Activated effector memory CD4-positive, alpha-beta T cell treated with Interleukin-2 at 50 U/mL for 16 hours (primary cell): ENCODE data around the gene IP6K1.

Source experiments
- DNase-seq: peaks from one replicate; pipeline ENCODE4 v3.0.0-alpha.2; 2020

The IP6K1 gene

DNA sequence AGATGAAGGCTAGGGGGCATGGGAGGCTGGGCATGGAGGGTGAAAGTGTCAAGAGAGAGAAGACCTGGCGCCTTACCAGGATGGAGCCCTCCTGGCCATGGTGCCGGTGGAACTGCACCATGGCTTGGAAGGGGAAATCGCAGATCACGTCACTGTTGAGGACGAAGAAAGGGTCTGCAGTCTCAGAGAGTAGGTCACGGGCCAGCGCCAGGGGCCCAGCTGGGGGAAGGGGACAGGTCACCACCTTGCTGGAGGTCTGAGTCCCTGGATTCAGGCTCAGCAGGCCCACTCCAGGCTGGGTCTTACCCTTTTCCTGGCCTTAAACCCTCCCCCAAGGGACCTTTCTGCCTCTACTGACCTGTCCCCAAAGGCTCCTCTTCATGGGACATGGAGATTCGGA is 63.4 kb downstream of the IP6K1 start:
- no peak for DNase-seq

DNA sequence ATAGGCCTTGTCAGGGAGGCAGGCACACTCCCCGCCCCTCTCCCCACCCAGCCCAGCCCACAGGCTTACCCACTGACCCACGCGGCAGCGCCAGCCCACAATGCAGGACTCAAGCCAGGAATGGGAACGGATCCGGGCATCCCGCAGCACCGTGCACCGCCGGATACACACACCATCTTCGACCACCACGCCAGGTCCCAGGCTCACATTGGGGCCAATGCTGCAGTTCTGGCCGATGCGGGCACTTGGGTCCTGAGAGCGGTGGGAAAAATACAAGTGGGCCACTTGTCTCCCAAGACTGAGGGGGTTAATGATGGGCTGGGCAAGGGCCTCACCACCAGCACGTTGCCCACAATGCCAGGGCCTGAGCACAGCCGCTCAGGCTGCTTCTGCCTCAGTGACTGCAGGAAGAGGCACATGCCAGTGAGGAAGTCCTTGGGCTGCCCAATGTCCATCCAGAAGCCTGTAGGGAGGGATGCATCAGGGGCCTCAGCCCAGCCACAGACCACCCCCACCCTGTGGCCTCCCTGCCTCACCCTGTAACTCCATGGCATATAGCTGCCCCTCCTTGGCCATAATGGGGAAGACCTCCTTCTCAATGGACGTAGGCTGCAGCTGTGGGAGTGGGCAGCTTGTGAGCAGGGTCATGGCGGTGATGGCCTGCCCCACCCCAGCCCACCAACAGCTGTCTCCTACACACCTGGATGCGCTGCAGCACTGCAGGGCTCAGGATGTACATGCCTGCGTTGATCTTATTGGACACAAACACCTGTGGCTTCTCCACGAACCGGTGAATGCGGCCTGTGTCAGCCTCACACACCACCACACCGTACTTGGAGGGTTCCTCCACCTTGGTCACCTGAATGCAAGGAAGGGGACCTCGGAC is 64.2 kb downstream of the IP6K1 start:
- DNase-seq = no peak

DNA sequence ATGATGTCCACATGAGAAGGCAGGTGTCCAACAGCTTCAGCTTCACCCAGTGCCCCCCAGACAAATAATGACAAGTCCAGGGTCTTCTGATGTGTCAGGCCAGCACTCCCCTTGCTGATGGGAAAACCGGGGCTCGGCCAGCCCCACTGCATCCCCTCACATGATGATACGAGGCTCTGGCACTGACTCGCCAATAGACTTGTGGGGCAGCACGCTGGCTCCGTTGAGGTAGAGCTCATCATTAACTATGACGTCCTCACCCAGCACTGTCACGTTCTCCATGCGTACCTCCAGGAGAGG is 64.8 kb downstream of the IP6K1 start:
- DNase-seq = no peak

DNA sequence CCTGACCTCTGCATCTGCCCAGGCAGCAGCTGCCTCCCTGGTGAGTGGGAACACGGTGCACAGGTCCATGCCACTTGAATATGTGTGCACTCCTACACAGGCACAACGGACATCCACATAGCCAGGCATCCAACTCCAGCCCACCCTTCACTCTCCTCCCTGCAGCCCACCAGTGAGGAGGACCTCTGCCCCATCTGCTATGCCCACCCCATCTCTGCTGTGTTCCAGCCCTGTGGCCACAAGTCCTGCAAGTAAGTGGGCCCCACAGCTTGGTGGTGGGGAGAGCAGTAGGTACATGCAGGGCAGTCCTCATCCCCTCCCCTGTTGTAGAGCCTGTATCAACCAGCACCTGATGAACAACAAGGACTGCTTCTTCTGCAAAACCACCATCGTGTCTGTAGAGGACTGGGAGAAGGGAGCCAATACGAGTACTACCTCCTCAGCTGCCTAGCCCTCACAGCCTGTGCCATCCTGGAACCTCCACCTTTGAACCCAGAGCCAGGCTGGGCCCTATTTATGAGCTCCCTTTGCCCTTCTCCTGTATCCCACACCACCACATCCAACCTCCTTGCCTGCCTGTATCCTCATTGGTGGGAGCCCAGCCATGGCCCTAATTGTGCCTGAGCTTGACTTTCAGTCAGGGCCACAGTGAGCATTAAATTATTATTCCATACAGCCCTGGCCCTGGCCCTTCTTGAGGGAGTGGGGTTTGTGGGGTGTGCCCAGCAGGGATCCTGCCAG is 65.3 kb downstream of the IP6K1 start:
- DNase-seq = no peak

DNA sequence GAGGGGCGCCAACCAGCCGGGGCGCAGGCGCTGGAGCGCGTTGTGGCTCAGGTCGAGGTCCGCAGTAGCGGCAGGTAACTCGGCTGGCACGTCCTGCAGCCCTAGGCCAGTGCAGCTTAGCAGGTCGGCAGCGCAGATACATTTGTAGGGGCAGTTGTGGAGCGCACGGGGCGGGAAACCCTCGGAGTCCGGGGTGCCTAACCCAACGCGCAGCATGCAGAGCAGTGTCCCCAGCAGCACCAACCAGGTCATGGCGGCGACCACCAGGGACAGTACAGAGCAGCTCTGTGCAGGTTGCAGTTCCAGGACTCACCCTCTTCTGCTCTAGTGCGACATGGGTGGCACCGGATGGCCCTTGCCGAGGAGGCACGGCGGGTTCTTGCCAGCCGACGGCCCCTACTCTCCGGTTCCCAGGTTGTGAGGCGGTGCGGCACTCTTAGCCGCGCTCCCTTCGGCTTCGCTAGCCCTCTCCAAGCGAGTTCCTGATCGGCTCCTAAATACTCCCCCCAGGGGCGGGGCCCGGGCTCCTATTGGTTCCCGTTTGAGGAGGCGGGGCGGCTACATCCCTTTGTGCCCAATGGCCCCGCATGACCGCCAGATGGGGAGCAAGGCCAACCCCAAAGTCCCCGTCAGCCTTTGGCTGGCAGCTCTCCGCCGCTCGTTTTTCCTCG is 67.0 kb downstream of the IP6K1 start, which contains the start of gene AMIGO3:
Gene AMIGO3, minus strand, starts transcription at position 471 of the 671 bp plus-strand sequence. Its CDS starts 219 bp downstream, at position 252.
- DNase-seq = peak; percentile 85

DNA sequence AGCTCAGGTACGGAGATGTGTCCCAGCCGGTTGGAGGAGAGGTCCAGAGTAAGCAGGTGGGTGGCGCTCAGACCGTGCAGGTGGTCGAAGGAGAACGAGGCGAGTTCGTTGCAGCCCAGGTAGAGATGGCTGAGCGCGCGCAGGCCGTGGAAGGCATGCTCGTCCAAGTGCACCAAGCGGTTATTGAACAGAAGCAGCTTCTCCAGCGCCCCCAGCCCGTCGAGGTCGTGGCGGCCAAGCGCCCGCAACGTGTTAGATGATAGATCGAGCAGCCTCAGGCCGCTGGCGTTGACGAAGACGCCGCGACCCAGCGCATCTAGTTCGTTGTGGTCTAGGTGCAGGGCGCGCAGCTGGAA is 67.5 kb downstream of the IP6K1 start:
- DNase-seq = no peak

DNA sequence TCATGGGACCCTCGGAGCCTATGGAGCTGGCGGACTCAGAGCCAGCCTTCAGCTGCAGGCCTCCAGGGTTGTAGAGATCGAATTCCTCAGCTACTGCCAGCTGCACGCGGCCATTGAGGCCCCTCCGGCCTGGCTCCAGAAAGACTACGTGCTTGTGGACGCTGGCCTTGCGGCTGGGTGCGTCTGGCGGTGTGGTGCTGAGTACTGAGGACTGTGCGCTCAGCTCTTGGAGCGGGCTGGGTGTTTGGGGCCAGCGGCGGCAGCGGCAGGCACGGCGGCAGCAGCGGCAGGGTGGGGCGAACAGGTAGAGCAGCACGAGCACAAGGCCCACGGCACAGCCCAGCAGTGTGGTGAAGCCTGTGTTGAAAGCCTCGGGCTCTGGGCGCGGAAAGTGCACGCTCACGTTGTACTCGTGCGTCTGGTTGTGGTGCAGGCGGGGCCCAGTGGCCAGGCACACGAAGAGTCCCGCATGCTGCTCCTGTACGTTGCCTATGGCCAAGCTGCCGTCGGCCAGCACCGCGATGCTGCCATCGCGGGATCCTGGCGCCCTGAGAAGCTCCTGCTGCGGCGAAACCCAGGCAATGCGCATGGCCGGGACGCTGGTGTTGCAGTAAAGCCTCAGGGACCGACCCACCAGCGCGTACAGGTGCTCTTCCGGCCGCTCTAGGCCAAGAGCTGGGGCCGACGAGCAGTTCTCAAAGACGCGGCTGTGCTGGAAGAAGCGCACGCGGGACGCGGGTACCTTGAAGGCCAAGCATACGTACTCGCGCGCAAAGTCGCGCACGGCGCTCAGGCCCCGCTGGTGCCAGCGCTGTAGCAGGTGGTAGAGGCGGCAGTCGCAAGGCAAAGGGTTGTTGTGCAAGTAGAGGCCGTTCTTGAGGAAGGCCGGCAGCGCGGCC is 68.1 kb downstream of the IP6K1 start:
- no peak for DNase-seq

DNA sequence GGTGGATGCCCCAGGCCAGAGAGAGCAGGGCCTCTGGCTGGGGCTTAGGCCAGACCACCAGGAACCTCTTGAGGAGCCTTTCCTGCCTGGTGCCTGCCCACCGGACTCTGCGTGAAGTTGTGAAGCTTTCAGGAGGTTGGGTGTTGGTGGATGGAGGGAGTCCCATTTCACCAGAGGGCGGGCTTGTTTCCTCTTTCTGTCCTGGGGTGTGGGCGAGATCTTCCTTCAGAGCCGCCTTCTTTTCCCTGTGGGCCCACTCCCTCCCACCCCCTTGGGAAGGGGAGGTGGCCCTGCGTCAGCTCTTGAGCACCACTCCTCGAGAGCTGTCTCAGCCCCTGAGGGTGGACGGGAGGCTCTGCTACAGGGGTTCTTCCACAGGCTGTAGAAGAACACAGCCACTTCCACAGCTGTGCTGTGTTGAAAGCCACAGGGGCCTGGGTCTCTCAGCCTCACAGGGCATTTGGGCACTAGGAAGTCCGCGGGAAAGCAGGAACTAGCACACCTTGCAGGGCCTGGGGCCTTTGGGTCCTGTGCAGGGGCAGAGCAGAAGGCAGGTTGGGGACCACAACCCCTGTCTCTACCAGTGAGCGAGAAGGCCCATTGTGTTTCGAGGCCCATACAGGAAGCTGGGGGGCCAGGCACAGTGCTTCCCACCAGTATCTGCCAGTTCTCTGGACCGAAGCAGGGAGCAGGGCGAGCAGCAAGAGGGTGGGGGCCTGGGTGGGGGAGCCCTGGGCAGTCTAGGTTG is 69.0 kb downstream of the IP6K1 start:
- DNase-seq = no peak

DNA sequence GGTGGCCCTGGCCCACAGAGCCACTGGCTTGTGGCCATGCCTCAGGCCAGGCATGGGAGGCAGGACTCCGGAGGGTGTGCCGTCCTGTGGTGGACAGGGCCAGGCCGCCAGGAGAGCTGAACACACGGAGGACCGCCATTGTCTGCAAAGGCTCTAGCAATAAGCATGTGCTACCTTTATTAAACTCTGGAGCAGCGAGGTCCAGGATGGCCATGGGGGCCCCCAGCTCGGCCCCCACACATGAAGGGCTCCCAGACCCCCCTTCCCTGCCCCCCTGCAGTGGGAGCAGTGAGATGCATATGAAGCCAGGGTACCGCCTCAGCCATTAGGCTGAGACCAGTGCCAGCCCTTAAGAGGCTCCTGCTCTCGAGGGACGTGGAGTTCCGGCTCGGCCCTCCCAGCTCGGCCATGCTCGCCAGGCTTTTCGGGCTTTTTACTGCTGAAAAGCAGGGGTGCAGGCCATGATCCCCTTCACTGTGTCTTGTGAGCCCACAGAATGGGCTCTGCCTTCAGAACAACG is 69.6 kb downstream of the IP6K1 start:
- no peak for DNase-seq

DNA sequence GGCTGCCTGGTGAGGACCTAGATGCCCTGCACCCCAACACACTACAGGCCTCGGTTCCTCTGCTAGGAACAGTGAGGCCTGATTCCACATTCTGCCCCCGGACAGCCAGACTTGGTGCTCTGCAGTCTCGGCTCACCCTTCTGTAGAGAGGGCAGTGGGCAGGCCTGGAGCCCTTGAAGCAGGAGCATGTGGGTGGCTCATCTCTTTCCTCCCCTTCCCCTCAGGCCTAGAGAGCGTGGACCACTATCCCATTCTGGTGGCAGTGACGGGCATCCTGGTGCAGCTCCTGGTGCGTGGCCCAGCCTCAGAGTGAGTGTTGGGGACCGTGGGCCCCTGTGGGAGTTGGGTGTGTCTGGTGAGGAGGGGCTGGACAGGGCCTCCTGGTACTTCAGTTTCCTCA is 70.2 kb downstream of the IP6K1 start:
- no peak for DNase-seq

DNA sequence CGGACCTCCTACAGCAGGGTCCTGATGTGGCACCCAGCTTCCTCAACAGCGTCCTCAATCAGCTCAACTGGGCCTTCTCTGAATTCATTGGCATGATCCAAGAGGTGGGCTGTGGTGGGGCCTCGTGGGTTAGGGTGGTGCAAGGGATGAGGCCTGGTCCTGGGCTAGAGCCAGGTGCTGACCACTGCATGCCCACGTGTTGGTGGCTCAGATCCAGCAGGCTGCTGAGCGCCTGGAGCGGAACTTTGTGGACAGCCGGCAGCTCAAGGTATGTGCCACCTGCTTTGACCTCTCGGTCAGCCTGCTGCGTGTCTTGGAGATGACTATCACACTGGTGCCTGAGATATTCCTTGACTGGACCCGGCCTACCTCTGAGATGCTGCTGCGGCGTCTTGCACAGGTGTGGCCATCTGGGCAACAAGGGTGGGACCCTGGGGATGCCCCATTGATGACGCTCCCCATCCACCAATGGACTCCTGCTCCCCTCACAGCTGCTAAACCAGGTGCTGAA is 70.7 kb downstream of the IP6K1 start:
- DNase-seq = no peak

DNA sequence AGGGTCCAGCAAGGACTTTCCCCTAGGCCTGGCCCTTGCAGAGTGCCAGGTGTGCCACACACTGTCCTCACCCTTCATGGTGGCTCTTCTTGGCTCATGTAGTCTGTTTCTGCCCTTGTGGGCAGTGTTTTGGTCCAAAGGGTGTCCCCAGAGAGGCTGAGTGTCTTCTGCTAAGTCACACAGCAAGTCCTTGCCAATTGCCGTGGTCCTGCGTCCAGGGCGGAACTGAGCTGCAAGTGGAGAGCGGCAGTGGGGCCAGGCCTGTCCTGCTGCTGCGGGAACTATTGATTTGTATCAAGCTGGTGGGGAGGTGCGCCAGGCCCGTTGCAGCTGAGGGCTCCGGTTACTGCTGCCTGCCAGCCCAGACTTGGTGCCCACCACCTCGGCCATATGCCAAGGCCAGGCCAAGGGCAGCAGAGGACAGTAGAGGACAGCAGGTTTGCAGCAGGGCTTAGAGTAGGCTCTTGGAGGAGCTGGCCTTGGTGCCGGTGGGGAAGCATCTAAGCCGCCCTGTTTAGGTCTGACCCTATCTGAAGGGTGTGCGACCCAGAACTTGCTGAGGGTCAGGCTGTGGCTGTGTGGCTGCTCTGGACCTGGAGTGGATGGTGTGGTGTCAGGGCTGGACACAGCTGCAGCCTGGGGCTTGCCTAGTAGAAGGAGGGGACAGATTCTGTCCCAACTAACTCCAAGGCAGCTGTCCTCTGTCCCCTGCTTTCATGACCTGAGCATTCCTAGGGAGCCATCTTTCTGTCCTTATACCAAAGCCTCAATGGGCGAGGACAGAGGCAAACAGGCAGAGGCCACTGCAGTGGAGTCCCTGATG is 71.4 kb downstream of the IP6K1 start:
- DNase-seq = no peak

DNA sequence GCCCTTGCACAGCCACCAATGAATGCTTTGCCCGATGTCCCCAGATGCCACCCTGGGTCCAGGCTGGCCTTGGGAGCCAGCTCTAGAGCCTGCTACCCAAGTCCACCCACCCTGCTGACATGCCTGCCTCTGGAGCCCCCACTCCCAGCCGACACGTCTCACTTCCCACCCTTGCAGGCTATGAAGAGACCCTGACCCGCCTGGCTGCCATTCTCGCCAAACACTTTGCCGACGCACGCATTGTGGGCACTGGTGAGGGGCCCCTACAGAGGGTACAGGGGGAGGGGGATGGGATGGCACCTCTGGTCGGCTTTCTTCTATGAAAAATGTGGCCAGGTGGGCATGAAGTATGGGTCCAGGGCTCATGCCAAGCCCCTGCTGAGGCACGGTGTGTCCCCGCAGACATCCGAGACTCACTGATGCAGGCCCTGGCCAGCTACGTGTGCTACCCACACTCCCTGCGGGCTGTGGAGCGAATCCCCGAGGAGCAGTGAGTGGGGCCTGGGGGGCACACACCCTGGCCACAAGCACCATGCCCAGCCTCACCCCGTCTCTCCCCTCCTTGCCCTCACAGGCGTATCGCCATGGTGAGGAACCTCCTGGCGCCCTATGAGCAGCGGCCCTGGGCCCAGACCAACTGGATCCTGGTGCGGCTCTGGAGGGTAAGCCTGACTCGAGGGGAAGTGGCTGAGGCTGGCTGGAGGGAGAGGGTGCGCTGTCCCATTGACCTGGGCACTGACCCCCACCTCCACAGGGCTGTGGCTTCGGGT is 72.8 kb downstream of the IP6K1 start:
- DNase-seq = no peak

DNA sequence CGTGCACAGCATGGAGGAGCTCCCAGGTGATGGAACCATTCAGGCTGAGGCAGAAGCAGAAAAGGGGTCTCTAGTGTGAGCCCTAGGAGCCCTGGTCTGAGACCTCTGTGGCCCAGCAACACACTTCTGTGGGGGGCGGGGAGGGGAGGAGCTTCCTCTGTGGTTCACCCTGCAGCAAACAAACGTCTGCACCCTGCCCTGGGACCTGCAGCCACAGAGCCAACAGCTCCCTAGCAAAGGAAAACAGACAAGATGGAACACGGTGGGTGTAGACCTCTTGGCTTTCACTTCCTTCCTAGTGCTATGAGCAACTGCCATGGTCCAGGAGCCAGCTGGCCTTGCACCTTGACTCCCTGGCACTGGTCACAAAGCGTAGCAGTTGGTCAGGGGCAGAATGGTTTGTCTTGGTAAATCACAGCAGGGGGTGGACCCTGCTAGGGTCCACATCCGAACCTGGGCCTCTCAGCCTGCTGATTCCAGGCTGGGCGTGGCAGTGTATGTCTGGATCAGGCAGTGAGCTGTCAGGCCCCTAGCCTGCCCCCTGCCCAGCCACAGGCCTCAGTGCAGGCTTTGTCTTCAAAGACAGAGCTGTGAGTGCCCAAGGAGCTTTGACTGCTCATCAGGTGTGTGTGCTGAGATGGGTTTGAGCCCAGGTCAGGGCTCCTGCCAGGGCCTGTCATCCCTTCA is 73.6 kb downstream of the IP6K1 start:
- no peak for DNase-seq

DNA sequence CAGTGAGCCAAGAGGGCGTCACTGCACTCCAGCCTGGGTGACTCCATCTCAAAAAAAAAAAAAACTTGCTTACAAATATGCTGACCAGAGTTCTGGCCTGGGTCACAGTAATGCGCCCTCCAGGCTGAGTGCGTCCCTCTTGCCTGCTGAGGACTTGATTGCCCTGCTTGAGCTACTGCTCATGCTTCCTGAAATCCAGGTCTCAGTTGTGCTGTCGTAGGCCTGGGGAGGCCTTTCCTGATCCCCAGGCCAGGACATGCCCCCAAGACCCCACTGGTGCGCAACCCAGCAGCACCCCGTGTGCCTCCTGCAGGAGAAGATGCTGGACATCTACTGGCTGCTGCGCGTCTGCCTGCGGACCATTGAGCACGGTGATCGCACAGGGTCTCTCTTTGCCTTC is 74.2 kb downstream of the IP6K1 start:
- no peak for DNase-seq

DNA sequence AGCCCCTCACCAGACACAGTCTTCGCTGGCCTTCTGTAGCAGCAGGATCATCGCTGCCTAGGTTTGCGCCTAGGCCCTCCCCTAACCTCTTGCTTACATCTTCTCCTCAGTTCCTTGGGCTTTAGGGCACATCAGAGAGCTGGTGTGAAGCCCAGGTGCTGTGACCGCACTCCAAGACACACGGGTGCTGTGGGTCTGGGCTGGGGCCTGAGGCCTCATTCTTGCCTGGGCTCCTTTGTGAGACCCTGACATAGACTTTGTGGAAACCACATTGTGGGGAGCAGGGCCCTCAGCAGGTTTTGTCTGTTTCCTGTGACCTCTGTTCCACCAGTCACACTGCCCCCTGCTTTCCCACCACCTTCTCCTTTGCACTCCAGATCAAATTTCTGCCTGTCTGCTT is 74.9 kb downstream of the IP6K1 start:
- DNase-seq = no peak

DNA sequence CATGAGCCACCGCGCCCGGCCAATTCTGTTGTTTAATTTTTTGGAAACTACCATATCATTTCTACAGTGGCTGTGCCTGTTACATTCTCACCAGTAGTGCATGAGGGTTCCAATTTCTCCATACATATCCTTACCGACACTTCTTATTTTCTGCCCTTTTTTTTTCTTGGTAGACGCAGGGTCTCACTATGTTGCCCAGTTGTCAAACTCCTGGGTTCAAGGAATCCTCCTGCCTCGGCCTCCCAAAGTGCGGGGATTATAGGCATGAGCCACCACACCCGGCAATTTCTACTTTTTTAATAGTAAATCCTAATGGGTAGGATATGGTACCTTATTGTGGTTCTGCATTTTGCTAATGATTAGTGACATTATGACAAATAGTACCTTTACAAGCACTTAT is 76.5 kb downstream of the IP6K1 start:
- no peak for DNase-seq

DNA sequence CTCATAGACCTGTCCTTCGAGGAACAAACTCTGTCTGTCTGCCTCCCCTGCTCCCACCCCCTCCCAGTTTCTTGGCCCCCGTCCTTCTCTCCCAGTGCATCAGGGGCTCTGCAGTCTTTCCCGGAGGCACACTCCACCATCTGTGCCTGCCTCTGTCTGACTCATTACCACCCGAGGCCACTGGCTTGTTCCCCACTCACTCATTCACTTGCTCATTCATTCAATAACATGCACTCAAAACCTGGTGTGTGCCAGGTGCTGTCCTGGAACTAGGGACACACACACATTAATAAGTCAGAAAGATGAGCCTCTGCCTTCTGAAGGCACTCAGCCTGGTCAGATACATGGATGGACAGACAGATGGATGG is 79.2 kb downstream of the IP6K1 start:
- DNase-seq = no peak

DNA sequence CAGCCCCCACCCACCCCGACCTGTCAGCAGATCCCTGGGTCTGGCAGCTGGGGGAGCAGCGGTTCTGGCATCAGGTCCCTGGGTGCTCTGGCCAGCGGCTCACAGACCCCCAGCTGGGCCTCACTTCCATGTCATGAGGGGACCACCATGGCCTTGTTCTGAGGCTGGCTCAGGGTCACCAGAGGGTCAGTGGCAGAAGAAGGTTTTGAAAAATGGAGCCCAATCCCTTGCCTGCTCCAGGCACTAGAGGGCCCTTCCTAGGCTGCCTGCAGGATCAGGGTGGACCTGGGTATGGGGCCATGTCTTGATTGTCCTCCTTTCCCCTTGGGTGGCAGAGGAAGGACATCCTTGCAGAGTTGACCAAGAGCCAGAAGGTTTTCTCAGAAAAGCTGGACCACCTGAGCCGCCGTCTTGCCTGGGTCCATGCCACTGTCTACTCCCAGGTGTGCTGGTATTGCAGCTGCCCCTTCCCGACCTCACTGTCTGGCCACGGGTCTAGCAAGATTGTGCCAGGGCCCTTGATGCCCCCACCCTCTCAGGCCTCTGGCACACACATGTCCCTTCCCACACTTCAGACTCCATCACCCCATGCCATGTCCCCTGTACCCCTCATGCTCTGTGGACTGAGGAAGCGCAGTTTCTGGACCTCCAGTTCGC is 79.8 kb downstream of the IP6K1 start:
- DNase-seq = no peak
